Keratinocyte (primary cell): ENCODE measurements around the gene CAPZA3.

Source experiments
- EZH2 ChIP-seq: IDR thresholded peaks from one replicate; pipeline ENCODE4 v1.6.1; 2012; ENCODE audit warnings: inconsistent platforms, mild to moderate bottlenecking, low read length, moderate library complexity
- TF ChIP-seq, protein P1 (sequence below), 3 experiments: IDR thresholded peaks in 1 of 3; conservative IDR thresholded peaks in 1 of 3; optimal IDR thresholded peaks in 1 of 3; 2 replicates in 2 of 3; 3 replicates in 1 of 3; pipeline versions ENCODE3 to v1.5.1; 2011; ENCODE audit warnings: low read length in 3 of 3, mild to moderate bottlenecking in 3 of 3, moderate library complexity in 2 of 3, control low read depth in 1 of 3, inconsistent platforms in 1 of 3; ENCODE audit not compliant: insufficient read depth in 2 of 3; ENCODE audit errors: extremely low read depth in 1 of 3

DNA sequence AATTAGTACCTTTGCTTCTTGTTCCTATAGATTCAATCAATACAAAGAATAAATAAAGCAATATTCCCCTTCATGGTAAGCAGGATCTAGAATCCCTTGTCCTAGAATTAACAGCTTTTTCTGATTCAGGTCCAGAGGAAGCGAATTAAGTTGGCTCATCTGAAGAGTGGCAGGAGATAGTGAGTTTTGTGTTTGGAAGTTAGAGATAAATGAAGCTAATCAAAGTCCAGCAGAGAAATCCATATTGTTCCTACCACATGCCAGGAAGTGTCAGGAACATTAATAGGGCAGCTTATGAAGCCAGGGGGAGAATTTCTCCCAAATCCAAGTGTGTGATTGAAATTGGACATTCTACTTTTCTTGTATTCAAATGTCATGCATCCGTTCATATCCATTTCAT lies 13.9 kb downstream of the CAPZA3 start:
- TF ChIP-seq, protein P1, sequence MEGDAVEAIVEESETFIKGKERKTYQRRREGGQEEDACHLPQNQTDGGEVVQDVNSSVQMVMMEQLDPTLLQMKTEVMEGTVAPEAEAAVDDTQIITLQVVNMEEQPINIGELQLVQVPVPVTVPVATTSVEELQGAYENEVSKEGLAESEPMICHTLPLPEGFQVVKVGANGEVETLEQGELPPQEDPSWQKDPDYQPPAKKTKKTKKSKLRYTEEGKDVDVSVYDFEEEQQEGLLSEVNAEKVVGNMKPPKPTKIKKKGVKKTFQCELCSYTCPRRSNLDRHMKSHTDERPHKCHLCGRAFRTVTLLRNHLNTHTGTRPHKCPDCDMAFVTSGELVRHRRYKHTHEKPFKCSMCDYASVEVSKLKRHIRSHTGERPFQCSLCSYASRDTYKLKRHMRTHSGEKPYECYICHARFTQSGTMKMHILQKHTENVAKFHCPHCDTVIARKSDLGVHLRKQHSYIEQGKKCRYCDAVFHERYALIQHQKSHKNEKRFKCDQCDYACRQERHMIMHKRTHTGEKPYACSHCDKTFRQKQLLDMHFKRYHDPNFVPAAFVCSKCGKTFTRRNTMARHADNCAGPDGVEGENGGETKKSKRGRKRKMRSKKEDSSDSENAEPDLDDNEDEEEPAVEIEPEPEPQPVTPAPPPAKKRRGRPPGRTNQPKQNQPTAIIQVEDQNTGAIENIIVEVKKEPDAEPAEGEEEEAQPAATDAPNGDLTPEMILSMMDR (optimal IDR thresholded peaks at IDR 0.05 in 1 of 3, IDR thresholded peaks at IDR 0.05 in 1 of 3, conservative IDR thresholded peaks at IDR 0.05 in 1 of 3; ENCODE audit: extremely low read depth in 1 of 3, insufficient read depth in 2 of 3, low read length in 3 of 3): no peak
- TF ChIP-seq EZH2: no peak
